Hepatocyte (in vitro differentiated cells): Measurements from ENCODE around the gene GALNT1. TPM values are rescaled to one million over a fixed set of nuclear protein-coding genes. Genes with fewer than 3 reads are reported as not detected.

Source experiments
- DNase-seq: peaks from one replicate; pipeline ENCODE4 v3.0.0-alpha.2; 2016; ENCODE audit warnings: low spot score
- H2AFZ ChIP-seq: fragments of 200-600 bp; sonication (generic); 2 replicates; pipeline ENCODE4 v1.6.0; 2016; ENCODE audit warnings: antibody characterized with exemption, mild to moderate bottlenecking
- H3K27ac ChIP-seq: fragments of 200-600 bp; sonication (generic); 2 replicates; pipeline ENCODE4 v1.5.1; 2016; ENCODE audit warnings: mild to moderate bottlenecking
- H3K27me3 ChIP-seq: fragments of 200-600 bp; sonication (generic); 2 replicates; pipeline ENCODE4 v1.6.1; 2016
- H3K36me3 ChIP-seq: fragments of 200-600 bp; sonication (generic); replicated peaks from 2 replicates; pipeline ENCODE4 v1.5.1; 2016; ENCODE audit warnings: low read depth; ENCODE audit not compliant: insufficient read depth
- H3K4me1 ChIP-seq: fragments of 200-600 bp; sonication (generic); 2 replicates; pipeline ENCODE4 v1.5.1; 2016; ENCODE audit warnings: mild to moderate bottlenecking, moderate library complexity; ENCODE audit not compliant: insufficient read depth
- H3K4me2 ChIP-seq: fragments of 200-600 bp; sonication (generic); 2 replicates; pipeline ENCODE4 v1.6.0; 2016
- H3K4me3 ChIP-seq: fragments of 200-600 bp; sonication (generic); 2 replicates; pipeline ENCODE4 v1.5.1; 2016; ENCODE audit warnings: mild to moderate bottlenecking
- H3K79me2 ChIP-seq: fragments of 200-600 bp; sonication (generic); 2 replicates; pipeline ENCODE4 v1.6.0; 2017; ENCODE audit warnings: mild to moderate bottlenecking
- H3K9me2 ChIP-seq: fragments of 200-600 bp; sonication (generic); replicated peaks from 2 replicates; pipeline ENCODE4 v1.6.0; 2017; ENCODE audit warnings: mild to moderate bottlenecking; ENCODE audit not compliant: insufficient read depth
- H3K9me3 ChIP-seq: fragments of 200-600 bp; sonication (generic); 2 replicates; pipeline ENCODE4 v1.5.1; 2016; ENCODE audit warnings: low read depth, mild to moderate bottlenecking
- H4K20me1 ChIP-seq: fragments of 200-600 bp; sonication (generic); 2 replicates; pipeline ENCODE4 v1.6.0; 2016; ENCODE audit warnings: mild to moderate bottlenecking; ENCODE audit not compliant: insufficient read depth, poor library complexity, severe bottlenecking
- EZH2 ChIP-seq: fragments of 200-600 bp; sonication (generic); IDR thresholded peaks from 2 replicates; pipeline ENCODE4 v1.6.1; 2016; ENCODE audit warnings: antibody characterized with exemption, mild to moderate bottlenecking, borderline replicate concordance
- EZH2phosphoT487 ChIP-seq: fragments of 200-600 bp; sonication (generic); IDR thresholded peaks from one replicate; pipeline ENCODE4 v1.6.1; 2018; ENCODE audit warnings: antibody characterized with exemption, mild to moderate bottlenecking, low read depth, moderate library complexity; ENCODE audit not compliant: unreplicated experiment, severe bottlenecking
- WGBS: methylation state at CpG from one replicate; pipeline ENCODE4 v1.1.6; 2016; ENCODE audit warnings: low lambda C conversion rate; ENCODE audit errors: missing lambda C conversion rate; 5-methylcytosine and 5-hydroxymethylcytosine counted together
- polyA plus RNA-seq: library from polyadenylated mRNA; unstranded; fragments of >200 nt; fragmentation: Nextera tagmentation; extraction: Ambion mirVana; gene quantifications from 2 replicates; pipeline ENCODE4 v1.2.1, GENCODE V29; 2016
- total RNA-seq: library from RNA; depleted of rRNA; stranded (reverse); fragments of >200 nt; gene quantifications from 2 replicates; pipeline ENCODE4 v1.2.3, GENCODE V29; 2014
- TF ChIP-seq, protein P1 (sequence below): fragments of 200-600 bp; sonication (generic); IDR thresholded peaks from 2 replicates; pipeline ENCODE4 v1.5.1; 2016; ENCODE audit warnings: antibody characterized with exemption, mild to moderate bottlenecking; ENCODE audit not compliant: poor library complexity

GALNT1 gene
- total and polyA plus RNA-seq, 2 experiments from 2014 or later, result 231 to 271 TPM

- peak overlapping the region; percentile 60 for H3K4me2 ChIP-seq
- TF ChIP-seq, protein P1, sequence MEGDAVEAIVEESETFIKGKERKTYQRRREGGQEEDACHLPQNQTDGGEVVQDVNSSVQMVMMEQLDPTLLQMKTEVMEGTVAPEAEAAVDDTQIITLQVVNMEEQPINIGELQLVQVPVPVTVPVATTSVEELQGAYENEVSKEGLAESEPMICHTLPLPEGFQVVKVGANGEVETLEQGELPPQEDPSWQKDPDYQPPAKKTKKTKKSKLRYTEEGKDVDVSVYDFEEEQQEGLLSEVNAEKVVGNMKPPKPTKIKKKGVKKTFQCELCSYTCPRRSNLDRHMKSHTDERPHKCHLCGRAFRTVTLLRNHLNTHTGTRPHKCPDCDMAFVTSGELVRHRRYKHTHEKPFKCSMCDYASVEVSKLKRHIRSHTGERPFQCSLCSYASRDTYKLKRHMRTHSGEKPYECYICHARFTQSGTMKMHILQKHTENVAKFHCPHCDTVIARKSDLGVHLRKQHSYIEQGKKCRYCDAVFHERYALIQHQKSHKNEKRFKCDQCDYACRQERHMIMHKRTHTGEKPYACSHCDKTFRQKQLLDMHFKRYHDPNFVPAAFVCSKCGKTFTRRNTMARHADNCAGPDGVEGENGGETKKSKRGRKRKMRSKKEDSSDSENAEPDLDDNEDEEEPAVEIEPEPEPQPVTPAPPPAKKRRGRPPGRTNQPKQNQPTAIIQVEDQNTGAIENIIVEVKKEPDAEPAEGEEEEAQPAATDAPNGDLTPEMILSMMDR, result no peak
- TF ChIP-seq EZH2phosphoT487, result no peak
- no peak for TF ChIP-seq EZH2
- peaks cover 28% of the 10 kb centered on the region for H3K4me1 ChIP-seq
- H3K4me3 ChIP-seq, result no peak overlapping the region
- 56% methylated on average over 6 of the region's 6 CpGs for WGBS
- H3K27ac ChIP-seq, result peak overlapping the region; percentile 81
- peak; percentile 56 for DNase-seq
- peaks cover 44% of the 10 kb centered on the region for H4K20me1 ChIP-seq
- H2AFZ ChIP-seq, result no peak overlapping the region
- H3K9me3 ChIP-seq, result no peaks in the 10 kb centered on the region
- no peaks in the 10 kb centered on the region for H3K36me3 ChIP-seq
- no peaks in the 10 kb centered on the region for H3K9me2 ChIP-seq
- peaks cover 94% of the 10 kb centered on the region for H3K79me2 ChIP-seq
- H3K27me3 ChIP-seq, result no peaks in the 10 kb centered on the region
These were observed 35.3 kb downstream of the GALNT1 start for GRCh38 chr18:35616664-35617423.

GRCh38 chr18:35617865-35618264 lies 36.3 kb downstream of the GALNT1 start:
- Histone ChIP-seq H3K4me1 (peaks cover 28% of the 10 kb centered on the region), H3K36me3 (no peaks in the 10 kb centered on the region), H3K27me3 (no peaks in the 10 kb centered on the region), H3K9me2 (no peaks in the 10 kb centered on the region), H2AFZ (no peak overlapping the region), H3K9me3 (no peaks in the 10 kb centered on the region), H3K27ac (no peak overlapping the region), H3K4me2 (no peak overlapping the region), H4K20me1 (peaks cover 40% of the 10 kb centered on the region), H3K4me3 (no peak overlapping the region), H3K79me2 (peaks cover 94% of the 10 kb centered on the region)
- TF ChIP-seq, protein P1, result no peak
- TF ChIP-seq EZH2phosphoT487, result no peak
- no peak for TF ChIP-seq EZH2
- 97% methylated on average over 1 of the region's 1 CpG for WGBS
- no peak for DNase-seq

GRCh38 chr18:35618289-35618688 lies 36.7 kb downstream of the GALNT1 start:
- no peak overlapping the region for H2AFZ ChIP-seq
- no peaks in the 10 kb centered on the region for H3K36me3 ChIP-seq
- peaks cover 28% of the 10 kb centered on the region for H3K4me1 ChIP-seq
- no peaks in the 10 kb centered on the region for H3K9me3 ChIP-seq
- no peaks in the 10 kb centered on the region for H3K9me2 ChIP-seq
- H3K4me2 ChIP-seq, result peak overlapping the region; percentile 15
- peaks cover 36% of the 10 kb centered on the region for H4K20me1 ChIP-seq
- TF ChIP-seq, protein P1, result no peak
- no peak for TF ChIP-seq EZH2
- no peak for TF ChIP-seq EZH2phosphoT487
- no peak overlapping the region for H3K4me3 ChIP-seq
- no peak for DNase-seq
- H3K27me3 ChIP-seq, result no peaks in the 10 kb centered on the region
- peaks cover 94% of the 10 kb centered on the region for H3K79me2 ChIP-seq
- H3K27ac ChIP-seq, result no peak overlapping the region
